Measurements from ENCODE around the gene ARHGAP23.
"Not testable (repeated sequence)": the region's sequence is repeated elsewhere in the genome, so short reads cannot be mapped to it uniquely, and the experiment has no call there.

ARHGAP23 gene

GRCh38 chr17:38509772-38510420 lies 81.6 kb downstream of the ARHGAP23 start:
- no peak for DNase-seq (ENCODE audit: low read depth)
- H3K4me3 ChIP-seq (ENCODE audit: control insufficient read depth, low read depth, low read length) = no peak overlapping the region
- TF ChIP-seq, protein P1, sequence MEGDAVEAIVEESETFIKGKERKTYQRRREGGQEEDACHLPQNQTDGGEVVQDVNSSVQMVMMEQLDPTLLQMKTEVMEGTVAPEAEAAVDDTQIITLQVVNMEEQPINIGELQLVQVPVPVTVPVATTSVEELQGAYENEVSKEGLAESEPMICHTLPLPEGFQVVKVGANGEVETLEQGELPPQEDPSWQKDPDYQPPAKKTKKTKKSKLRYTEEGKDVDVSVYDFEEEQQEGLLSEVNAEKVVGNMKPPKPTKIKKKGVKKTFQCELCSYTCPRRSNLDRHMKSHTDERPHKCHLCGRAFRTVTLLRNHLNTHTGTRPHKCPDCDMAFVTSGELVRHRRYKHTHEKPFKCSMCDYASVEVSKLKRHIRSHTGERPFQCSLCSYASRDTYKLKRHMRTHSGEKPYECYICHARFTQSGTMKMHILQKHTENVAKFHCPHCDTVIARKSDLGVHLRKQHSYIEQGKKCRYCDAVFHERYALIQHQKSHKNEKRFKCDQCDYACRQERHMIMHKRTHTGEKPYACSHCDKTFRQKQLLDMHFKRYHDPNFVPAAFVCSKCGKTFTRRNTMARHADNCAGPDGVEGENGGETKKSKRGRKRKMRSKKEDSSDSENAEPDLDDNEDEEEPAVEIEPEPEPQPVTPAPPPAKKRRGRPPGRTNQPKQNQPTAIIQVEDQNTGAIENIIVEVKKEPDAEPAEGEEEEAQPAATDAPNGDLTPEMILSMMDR (conservative IDR thresholded peaks at IDR 0.05; ENCODE audit: control insufficient read depth, insufficient read depth, low read depth, low read length) = no peak

DNA sequence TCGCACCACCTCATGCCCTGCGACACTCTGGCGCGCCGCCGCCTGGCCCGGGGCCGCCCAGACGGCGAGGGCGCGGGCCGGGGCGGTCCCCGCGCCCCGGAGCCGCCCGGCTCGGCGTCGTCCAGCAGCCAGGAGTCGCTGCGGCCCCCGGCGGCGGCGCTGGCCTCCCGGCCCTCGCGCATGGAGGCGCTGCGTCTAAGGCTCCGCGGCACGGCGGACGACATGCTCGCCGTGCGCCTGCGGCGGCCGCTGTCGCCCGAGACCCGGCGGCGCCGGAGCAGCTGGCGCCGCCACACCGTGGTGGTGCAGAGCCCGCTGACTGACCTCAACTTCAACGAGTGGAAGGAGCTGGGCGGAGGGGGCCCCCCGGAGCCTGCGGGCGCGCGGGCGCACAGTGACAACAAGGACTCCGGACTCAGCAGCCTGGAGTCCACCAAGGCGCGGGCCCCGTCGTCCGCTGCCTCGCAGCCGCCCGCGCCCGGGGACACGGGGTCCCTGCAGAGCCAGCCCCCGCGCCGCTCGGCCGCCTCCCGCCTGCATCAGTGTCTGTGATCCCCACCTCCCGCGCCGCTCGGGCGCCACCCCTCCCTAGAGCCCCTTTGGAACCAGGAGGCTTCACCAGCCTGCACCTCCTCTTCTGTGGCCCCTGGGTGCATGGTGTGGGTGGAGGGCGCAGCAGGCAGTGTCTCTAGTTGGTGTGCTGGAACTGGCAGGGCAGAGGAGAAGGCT lies 82.3 kb downstream of the ARHGAP23 start:
- TF ChIP-seq, protein P1 (conservative IDR thresholded peaks at IDR 0.05; ENCODE audit: control insufficient read depth, insufficient read depth, low read depth, low read length) = no peak
- no peak overlapping the region for H3K4me3 ChIP-seq (ENCODE audit: control insufficient read depth, low read depth, low read length)
- no peak for DNase-seq (ENCODE audit: low read depth)

GRCh38 chr17:38511150-38512108 lies 83.2 kb downstream of the ARHGAP23 start:
- peak; percentile 59 for DNase-seq (ENCODE audit: low read depth)
- no peak overlapping the region for H3K4me3 ChIP-seq (ENCODE audit: control insufficient read depth, low read depth, low read length)
- TF ChIP-seq, protein P1 (conservative IDR thresholded peaks at IDR 0.05; ENCODE audit: control insufficient read depth, insufficient read depth, low read depth, low read length) = no peak

GRCh38 chr17:38512473-38513058 lies 84.3 kb downstream of the ARHGAP23 start:
- TF ChIP-seq, protein P1 (conservative IDR thresholded peaks at IDR 0.05; ENCODE audit: control insufficient read depth, insufficient read depth, low read depth, low read length) = no peak
- no peak overlapping the region for H3K4me3 ChIP-seq (ENCODE audit: control insufficient read depth, low read depth, low read length)
- DNase-seq (ENCODE audit: low read depth) = no peak

DNA sequence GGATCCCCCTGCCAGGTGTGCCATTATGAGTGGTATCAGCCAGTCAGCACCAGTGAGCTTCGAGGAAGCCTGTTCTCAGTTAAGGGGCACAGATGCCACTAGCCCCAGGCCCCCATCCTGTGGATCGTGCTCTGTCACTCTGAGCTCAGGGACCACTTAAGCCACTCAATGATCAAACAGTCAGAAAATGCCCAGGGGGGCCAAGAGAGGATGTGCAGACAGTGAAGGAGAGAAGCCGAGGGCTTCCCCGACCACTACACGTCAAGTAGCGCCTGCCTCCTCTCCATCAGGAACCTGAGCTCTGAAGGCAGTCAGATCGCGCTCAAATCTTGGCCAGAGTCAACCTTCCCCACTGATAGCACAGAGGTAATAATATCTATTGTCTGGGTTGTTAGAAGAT lies 98.3 kb downstream of the ARHGAP23 start:
- DNase-seq (ENCODE audit: low read depth); H3K4me3 ChIP-seq (ENCODE audit: control insufficient read depth, low read depth, low read length): not testable (repeated sequence)

DNA sequence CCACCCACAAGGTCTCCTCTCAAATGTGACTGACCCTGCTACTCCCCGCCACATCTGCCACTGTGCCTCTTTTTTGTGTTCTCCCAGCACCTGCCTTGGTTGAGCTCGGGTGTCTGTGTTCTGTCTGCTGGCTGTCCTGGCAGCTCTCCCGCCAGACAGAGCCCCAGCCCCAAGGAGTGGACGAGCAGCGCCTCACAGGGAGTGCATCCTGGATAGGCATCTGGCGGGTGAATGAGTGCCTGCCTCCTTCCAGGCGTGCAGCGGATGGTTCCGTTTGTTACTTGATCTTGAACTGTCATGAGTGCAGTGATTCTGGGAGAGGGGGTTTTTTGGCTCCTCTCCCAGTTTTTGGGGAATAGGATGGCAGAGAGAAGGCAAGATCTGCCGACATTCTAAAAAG lies 99.9 kb downstream of the ARHGAP23 start:
- DNase-seq (ENCODE audit: low read depth) = not testable (repeated sequence)

DNA sequence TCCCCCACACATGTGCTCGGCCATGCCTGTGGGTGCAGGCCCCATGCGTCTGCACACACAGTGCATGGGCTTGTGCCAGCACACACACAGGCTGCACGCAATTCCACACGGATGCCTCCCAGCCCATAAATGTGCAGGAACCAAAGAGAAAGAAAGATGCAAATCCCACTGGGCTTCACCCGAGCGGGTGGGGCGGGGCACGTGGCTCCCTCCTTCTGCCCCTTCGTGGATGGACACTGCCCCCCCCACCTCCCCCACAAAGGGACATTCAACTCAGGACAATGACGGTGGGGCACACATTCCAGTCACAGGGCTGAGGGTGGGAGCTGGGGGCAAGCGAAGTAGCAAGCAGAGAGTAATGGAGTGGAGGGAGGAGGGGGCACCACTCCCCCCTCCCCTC lies 102.6 kb downstream of the ARHGAP23 start:
- H3K4me3 ChIP-seq (ENCODE audit: control insufficient read depth, low read depth, low read length); DNase-seq (ENCODE audit: low read depth): not testable (repeated sequence)

More for the DNA sequence above, 99.9 kb downstream of the ARHGAP23 start:
- H3K4me3 ChIP-seq (ENCODE audit: control insufficient read depth, low read depth, low read length) = not testable (repeated sequence)

GRCh38 chr17:38531761-38532160 lies 103.5 kb downstream of the ARHGAP23 start:
- not testable (repeated sequence) for DNase-seq (ENCODE audit: low read depth)

More at GRCh38 chr17:38531761-38532160, 103.5 kb downstream of the ARHGAP23 start:
- H3K4me3 ChIP-seq (ENCODE audit: control insufficient read depth, low read depth, low read length) = not testable (repeated sequence)

All from fibroblast of mammary gland (primary cell).